Tibial nerve (tissue), 3 donors: ENCODE measurements around the gene TMCO4.

Experiments
- CTCF ChIP-seq, 5 experiments: fragments of 200-600 bp in 3 of 5; fragments of 450-650 bp in 2 of 5; sonication (generic) in 3 of 5; IDR thresholded peaks; one replicate each; pipeline ENCODE4 v1.5.1; 2016 to 2019; ENCODE audit warnings: antibody characterized with exemption in 5 of 5, mild to moderate bottlenecking in 3 of 5, moderate library complexity in 2 of 5
- POLR2A ChIP-seq, 2 donors: fragments of 450-650 bp; IDR thresholded peaks; one replicate each; pipeline ENCODE4 v1.6.1; 2017; ENCODE audit warnings: antibody characterized with exemption in 2 of 2, mild to moderate bottlenecking in 2 of 2, moderate library complexity in 2 of 2

DNA sequence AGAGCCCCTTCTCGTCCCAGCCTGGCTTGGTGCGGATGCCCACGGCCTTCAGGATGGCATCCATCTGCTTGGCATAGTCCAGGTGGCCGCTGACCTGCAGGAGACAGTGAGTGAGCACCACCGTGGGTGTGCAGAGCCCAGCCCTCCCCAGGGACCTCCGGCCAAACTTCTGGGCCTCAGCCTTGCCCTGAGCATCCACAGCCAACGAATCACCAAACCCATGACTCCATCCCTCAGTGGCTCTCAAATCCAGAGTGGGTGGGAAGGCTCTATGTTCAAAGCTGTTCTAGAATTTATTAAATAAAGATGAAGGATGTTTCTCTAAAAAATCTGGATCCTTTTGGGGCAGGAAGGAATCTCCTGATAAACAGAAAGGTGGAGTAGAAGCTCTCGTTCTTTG, 116.4 kb downstream of the TMCO4 start:
- TF ChIP-seq POLR2A (IDR thresholded peaks at IDR 0.05) (no peak), CTCF (IDR thresholded peaks at IDR 0.05) (no peak)
